Esophagus squamous epithelium (tissue), 5 donors: ENCODE measurements around the gene CARM1. TPM values are rescaled to one million over a fixed set of nuclear protein-coding genes. Genes with fewer than 3 reads are reported as not detected.
"Not testable (repeated sequence)": the region's sequence is repeated elsewhere in the genome, so short reads cannot be mapped to it uniquely, and the experiment has no call there.

Source experiments
- DNase-seq: peaks from one replicate; lab custom pipeline; 2025; lab: John Stamatoyannopoulos, UW
- H3K27ac ChIP-seq, 4 donors: fragments of 200-600 bp; sonication (generic); one replicate each; pipeline ENCODE4 v1.5.1; 2016 to 2019; ENCODE audit warnings: mild to moderate bottlenecking in 1 of 4
- H3K27me3 ChIP-seq, 4 donors: fragments of 200-600 bp; sonication (generic); 1 replicate in 3 of 4; 2 replicates in 1 of 4; pipeline versions ENCODE4 v1.5.1 to v1.6.0; 2017 to 2021; ENCODE audit warnings: antibody characterized with exemption in 1 of 4
- H3K36me3 ChIP-seq, 3 donors: fragments of 200-600 bp; sonication (generic); one replicate each; pipeline ENCODE4 v1.5.1; 2016 to 2019
- H3K4me1 ChIP-seq, 3 donors: fragments of 200-600 bp; sonication (generic); one replicate each; pipeline ENCODE4 v1.5.1; 2017 to 2019
- H3K4me3 ChIP-seq, 4 donors: fragments of 200-600 bp; sonication (generic); 1 replicate in 3 of 4; 2 replicates in 1 of 4; pipeline ENCODE4 v1.5.1; 2016 to 2019; ENCODE audit warnings: mild to moderate bottlenecking in 2 of 4, moderate library complexity in 1 of 4
- H3K9me3 ChIP-seq, 3 donors: fragments of 200-600 bp; sonication (generic); one replicate each; pipeline ENCODE4 v1.5.1; 2016 to 2019
- CTCF ChIP-seq, 6 experiments: fragments of 450-650 bp in 4 of 6; fragments of 200-600 bp in 2 of 6; sonication (generic) in 2 of 6; IDR thresholded peaks; one replicate each; pipeline ENCODE4 v1.5.1; 2016 to 2019; ENCODE audit warnings: antibody characterized with exemption in 6 of 6, mild to moderate bottlenecking in 4 of 6, moderate library complexity in 4 of 6
- POLR2A ChIP-seq, 4 donors: fragments of 450-650 bp; IDR thresholded peaks; one replicate each; pipeline ENCODE4 v1.6.1; 2017; ENCODE audit warnings: antibody characterized with exemption in 4 of 4, mild to moderate bottlenecking in 4 of 4, moderate library complexity in 3 of 4
- WGBS, 2 donors: methylation state at CpG; one replicate each; pipeline ENCODE4 v1.1.5; 2018; 5-methylcytosine and 5-hydroxymethylcytosine counted together
- intact Hi-C: fragments of 100-400 bp; cut with DNase I; formaldehyde crosslinking; loops from one replicate; pipeline ENCODE4 v1.15.0; 2022
- total RNA-seq, 4 donors: library from RNA; depleted of rRNA; stranded (reverse); fragments of >200 nt; gene quantifications; one replicate each; pipeline ENCODE4 v1.1.0, GENCODE V29; 2016
- donor health status: DM: yes; HTN: yes; CAD: no.

Gene CARM1
- total RNA-seq, 4 donors from 2014 or later: 21.4 to 35.4 (median 28.5) TPM

- H3K4me1 ChIP-seq: no peaks in the 10 kb centered on the region
- H3K9me3 ChIP-seq: no peaks in the 10 kb centered on the region
- no peak overlapping the region for H3K27ac ChIP-seq
- no peaks in the 10 kb centered on the region for H3K36me3 ChIP-seq
- intact Hi-C loops: loop anchor here (5.0 kb wide), 1 partner anchor 131 kb away; no protein-coding TSS in a partner anchor
- no peak overlapping the region for H3K4me3 ChIP-seq
- no peak for DNase-seq
- H3K27me3 ChIP-seq: peaks cover 0 to 26% (median 0%) of the 10 kb centered on the region in 4 donors
- 65 to 74% methylated on average over 5 to 7 of the region's 7 CpGs for WGBS, 2 donors
- TF ChIP-seq CTCF (IDR thresholded peaks at IDR 0.05) (no peak), POLR2A (IDR thresholded peaks at IDR 0.05) (no peak)
Measured at GRCh38 chr19:10852941-10853340, 18.4 kb upstream of the CARM1 start.

- Histone ChIP-seq H3K27ac (no peak overlapping the region), H3K4me1 (no peaks in the 10 kb centered on the region), H3K36me3 (no peaks in the 10 kb centered on the region), H3K4me3 (no peak overlapping the region), H3K27me3 (peaks cover 0 to 10% (median 0%) of the 10 kb centered on the region in 4 donors), H3K9me3 (no peaks in the 10 kb centered on the region)
- intact Hi-C loops: loop anchor here (5.0 kb wide), 1 partner anchor 132 kb away; no protein-coding TSS in a partner anchor
- no peak for TF ChIP-seq POLR2A (IDR thresholded peaks at IDR 0.05)
- no peak for TF ChIP-seq CTCF (IDR thresholded peaks at IDR 0.05)
- WGBS, 2 donors: 64 to 66% methylated on average over 6 of the region's 7 CpGs
- no peak for DNase-seq
Measured at GRCh38 chr19:10854350-10855089, 16.8 kb upstream of the CARM1 start.

- H3K4me1 ChIP-seq: no peaks in the 10 kb centered on the region
- intact Hi-C loops: no loop called here
- H3K27me3 ChIP-seq: no peaks in the 10 kb centered on the region
- no peak overlapping the region for H3K4me3 ChIP-seq
- TF ChIP-seq CTCF (IDR thresholded peaks at IDR 0.05): peak in 5 of 6 experiments; percentile 22 to 57 (median 41)
- no peak for TF ChIP-seq POLR2A (IDR thresholded peaks at IDR 0.05)
- DNase-seq: no peak
- WGBS, 2 donors: 64 to 71% methylated on average over 4 to 5 of the region's 5 CpGs
- H3K27ac ChIP-seq: no peak overlapping the region
- H3K9me3 ChIP-seq: no peaks in the 10 kb centered on the region
- H3K36me3 ChIP-seq: no peaks in the 10 kb centered on the region
Measured at GRCh38 chr19:10855879-10856522, 15.4 kb upstream of the CARM1 start.

GRCh38 chr19:10856899-10857298 lies 14.5 kb upstream of the CARM1 start:
- H3K4me3 ChIP-seq, H3K27me3 ChIP-seq, H3K36me3 ChIP-seq, DNase-seq, H3K4me1 ChIP-seq, intact Hi-C loops, H3K9me3 ChIP-seq, H3K27ac ChIP-seq: not testable (repeated sequence)
- WGBS, 2 donors: 78% methylated on average over 1 of the region's 1 CpG; no CpG with 5 or more reads in 1 of the 2 donors

- TF ChIP-seq POLR2A (IDR thresholded peaks at IDR 0.05) (no peak), CTCF (IDR thresholded peaks at IDR 0.05) (peak in 5 of 6 experiments; percentile 16 to 56 (median 42))
- H3K4me3 ChIP-seq: no peak overlapping the region
- H3K27me3 ChIP-seq: no peaks in the 10 kb centered on the region
- H3K9me3 ChIP-seq: no peaks in the 10 kb centered on the region
- no peak for DNase-seq
- H3K4me1 ChIP-seq: peaks cover 0 to 5% (median 0%) of the 10 kb centered on the region in 3 donors
- intact Hi-C loops: no loop called here
- no peak overlapping the region for H3K27ac ChIP-seq
- 29 to 45% methylated on average over 3 to 4 of the region's 4 CpGs for WGBS, 2 donors
- H3K36me3 ChIP-seq: no peaks in the 10 kb centered on the region
Measured at GRCh38 chr19:10858204-10858828, 13.0 kb upstream of the CARM1 start.
